Osteoblast (primary cell): ENCODE measurements around the gene CNPY1. TPM values are rescaled to one million over a fixed set of nuclear protein-coding genes. Genes with fewer than 3 reads are reported as not detected.

Source experiments
- DNase-seq: peaks from one replicate; pipeline ENCODE4 v3.0.0; 2011; ENCODE audit warnings: low spot score, mixed read lengths; ENCODE audit not compliant: insufficient read length; ENCODE audit errors: missing footprints
- H2AFZ ChIP-seq: 2 replicates; pipeline ENCODE4 v1.6.0; 2011; ENCODE audit warnings: mild to moderate bottlenecking, low read length
- H3K27ac ChIP-seq: 2 replicates; pipeline ENCODE4 v1.5.1; 2011; ENCODE audit warnings: mild to moderate bottlenecking, low read depth, low read length, moderate library complexity
- H3K27me3 ChIP-seq: 2 replicates; pipeline ENCODE4 v1.6.0; 2012; ENCODE audit warnings: mild to moderate bottlenecking, control low read depth, inconsistent platforms, low read length, moderate library complexity; ENCODE audit not compliant: insufficient read depth
- H3K36me3 ChIP-seq: 2 replicates; pipeline ENCODE4 v1.5.1; 2011; ENCODE audit warnings: mild to moderate bottlenecking, low read length, control low read depth, moderate library complexity; ENCODE audit not compliant: insufficient read depth
- H3K4me1 ChIP-seq: 2 replicates; pipeline ENCODE4 v1.5.1; 2011; ENCODE audit warnings: mild to moderate bottlenecking, low read length, control low read depth, moderate library complexity; ENCODE audit not compliant: insufficient read depth
- H3K4me2 ChIP-seq: 2 replicates; pipeline ENCODE4 v1.6.0; 2011; ENCODE audit warnings: mild to moderate bottlenecking, low read length; ENCODE audit not compliant: insufficient read depth
- H3K4me3 ChIP-seq: fragments of 200-600 bp; sonication (generic); 3 replicates; pipeline ENCODE4 v1.5.1; 2012; ENCODE audit warnings: mild to moderate bottlenecking, low read length, inconsistent platforms; ENCODE audit not compliant: insufficient read depth
- H3K79me2 ChIP-seq: 2 replicates; pipeline ENCODE4 v1.6.0; 2012; ENCODE audit warnings: mild to moderate bottlenecking, low read length, control low read depth, inconsistent platforms; ENCODE audit not compliant: insufficient read depth
- H3K9me3 ChIP-seq: 2 replicates; pipeline ENCODE4 v1.5.1; 2011; ENCODE audit warnings: low read depth, low read length, control low read depth
- H4K20me1 ChIP-seq: 2 replicates; pipeline ENCODE4 v1.6.0; 2012; ENCODE audit warnings: mild to moderate bottlenecking, low read length, control low read depth; ENCODE audit not compliant: insufficient read depth
- CTCF ChIP-seq: IDR thresholded peaks from 2 replicates; pipeline ENCODE4 v1.5.1; 2011; ENCODE audit warnings: mild to moderate bottlenecking, low read depth, low read length, moderate library complexity; ENCODE audit errors: extremely low read depth
- total RNA-seq: library from RNA; depleted of rRNA; stranded (reverse); fragments of >200 nt; gene quantifications from 2 replicates; pipeline ENCODE4 v1.2.3, GENCODE V29; 2012

CNPY1 gene
- total RNA-seq, 1 donor = not detected

DNA sequence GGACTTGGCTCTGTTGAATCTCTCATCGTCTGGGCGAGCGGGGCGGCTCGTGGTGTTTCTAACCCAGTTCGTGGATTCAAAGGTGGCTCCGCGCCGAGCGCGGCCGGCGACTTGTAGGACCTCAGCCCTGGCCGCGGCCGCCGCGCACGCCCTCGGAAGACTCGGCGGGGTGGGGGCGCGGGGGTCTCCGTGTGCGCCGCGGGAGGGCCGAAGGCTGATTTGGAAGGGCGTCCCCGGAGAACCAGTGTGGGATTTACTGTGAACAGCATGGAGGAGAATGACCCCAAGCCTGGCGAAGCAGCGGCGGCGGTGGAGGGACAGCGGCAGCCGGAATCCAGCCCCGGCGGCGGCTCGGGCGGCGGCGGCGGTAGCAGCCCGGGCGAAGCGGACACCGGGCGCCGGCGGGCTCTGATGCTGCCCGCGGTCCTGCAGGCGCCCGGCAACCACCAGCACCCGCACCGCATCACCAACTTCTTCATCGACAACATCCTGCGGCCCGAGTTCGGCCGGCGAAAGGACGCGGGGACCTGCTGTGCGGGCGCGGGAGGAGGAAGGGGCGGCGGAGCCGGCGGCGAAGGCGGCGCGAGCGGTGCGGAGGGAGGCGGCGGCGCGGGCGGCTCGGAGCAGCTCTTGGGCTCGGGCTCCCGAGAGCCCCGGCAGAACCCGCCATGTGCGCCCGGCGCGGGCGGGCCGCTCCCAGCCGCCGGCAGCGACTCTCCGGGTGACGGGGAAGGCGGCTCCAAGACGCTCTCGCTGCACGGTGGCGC, 88.1 kb downstream of the CNPY1 start, which contains the start of gene EN2:
EN2 (plus strand) TSS at position 19 of the 767 bp plus-strand sequence; CDS start at position 268, 249 bp downstream.
- Histone ChIP-seq H3K79me2 (no peaks in the 10 kb centered on the region), H2AFZ (no peak within 1 kb of the TSS), H3K9me3 (no peaks in the 10 kb centered on the region), H3K27ac (no peak within 1 kb of the TSS), H3K4me2 (peak within 1 kb of the TSS; percentile 65), H3K4me1 (peaks cover 5% of the 10 kb centered on the region), H3K27me3 (peaks cover 93% of the 10 kb centered on the region), H3K36me3 (no peaks in the 10 kb centered on the region), H4K20me1 (peaks cover 3% of the 10 kb centered on the region), H3K4me3 (peak within 1 kb of the TSS; percentile 49)
- TF ChIP-seq CTCF = no peak
- DNase-seq = peak; percentile 89

GRCh38 chr7:155457544-155458110, 88.7 kb downstream of the CNPY1 start:
- Histone ChIP-seq H2AFZ (no peak overlapping the region), H4K20me1 (peaks cover 3% of the 10 kb centered on the region), H3K4me1 (peaks cover 5% of the 10 kb centered on the region), H3K27ac (no peak overlapping the region), H3K4me3 (peak overlapping the region; percentile 49), H3K9me3 (no peaks in the 10 kb centered on the region), H3K79me2 (no peaks in the 10 kb centered on the region), H3K36me3 (no peaks in the 10 kb centered on the region), H3K27me3 (peaks cover 93% of the 10 kb centered on the region), H3K4me2 (peak overlapping the region; percentile 65)
- DNase-seq = peak; percentile 93
- TF ChIP-seq CTCF = no peak

DNA sequence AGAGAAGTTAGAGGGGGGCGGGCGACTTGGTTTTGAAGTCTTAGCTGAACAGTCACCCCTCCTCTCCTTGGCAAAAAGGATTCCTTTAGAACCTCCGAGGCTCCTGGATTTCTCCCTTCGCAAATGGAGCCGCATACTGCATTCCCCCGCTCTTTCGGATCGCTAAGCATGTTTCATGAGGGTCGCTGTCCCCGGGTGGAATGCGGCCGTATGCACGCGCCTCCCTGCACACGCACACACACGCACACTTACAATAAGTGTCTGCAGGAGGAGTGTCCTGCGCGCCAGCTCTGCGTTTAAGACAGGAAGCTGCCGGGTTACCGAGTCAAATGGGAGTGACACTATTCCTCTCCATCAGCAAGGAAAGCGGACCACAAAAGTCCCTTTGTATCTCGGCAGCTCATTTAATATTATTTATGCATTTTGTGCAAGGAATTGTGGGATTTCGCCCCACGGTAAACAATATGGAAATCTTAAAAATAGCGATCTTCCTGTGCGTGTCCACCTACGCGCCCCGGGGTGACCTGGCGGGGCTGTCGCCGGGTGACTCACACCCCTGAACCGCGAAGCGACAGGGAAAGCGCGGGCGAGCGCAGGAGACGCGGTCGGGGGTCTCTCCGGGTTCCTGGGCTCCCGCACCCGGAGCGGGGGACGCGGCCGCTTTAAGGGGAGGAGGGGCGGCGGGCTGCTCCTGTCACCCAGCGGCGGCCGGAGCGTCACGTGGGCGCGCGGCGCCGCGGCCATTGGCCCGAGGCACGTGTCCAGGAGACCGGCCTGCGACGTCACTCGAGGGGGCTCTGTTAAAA, 89.4 kb downstream of the CNPY1 start:
- Histone ChIP-seq H3K4me3 (peak overlapping the region; percentile 49), H3K9me3 (no peaks in the 10 kb centered on the region), H3K4me1 (peaks cover 5% of the 10 kb centered on the region), H3K36me3 (no peaks in the 10 kb centered on the region), H4K20me1 (peaks cover 3% of the 10 kb centered on the region), H3K27me3 (peaks cover 93% of the 10 kb centered on the region), H3K4me2 (peak overlapping the region; percentile 65), H2AFZ (no peak overlapping the region), H3K27ac (no peak overlapping the region), H3K79me2 (no peaks in the 10 kb centered on the region)
- peak; percentile 97 for DNase-seq
- TF ChIP-seq CTCF = no peak
